Stimulated activated CD4-positive, alpha-beta T cell treated with anti-CD3 and anti-CD28 coated beads, Interleukin-1b, Interleukin-23, amount 100 ng/mL, for 48 hours (primary cell): ENCODE results near the gene FZR1.

Source experiments
- DNase-seq: peaks from one replicate; pipeline ENCODE4 v3.0.0-alpha.2; 2020

The FZR1 gene

DNA sequence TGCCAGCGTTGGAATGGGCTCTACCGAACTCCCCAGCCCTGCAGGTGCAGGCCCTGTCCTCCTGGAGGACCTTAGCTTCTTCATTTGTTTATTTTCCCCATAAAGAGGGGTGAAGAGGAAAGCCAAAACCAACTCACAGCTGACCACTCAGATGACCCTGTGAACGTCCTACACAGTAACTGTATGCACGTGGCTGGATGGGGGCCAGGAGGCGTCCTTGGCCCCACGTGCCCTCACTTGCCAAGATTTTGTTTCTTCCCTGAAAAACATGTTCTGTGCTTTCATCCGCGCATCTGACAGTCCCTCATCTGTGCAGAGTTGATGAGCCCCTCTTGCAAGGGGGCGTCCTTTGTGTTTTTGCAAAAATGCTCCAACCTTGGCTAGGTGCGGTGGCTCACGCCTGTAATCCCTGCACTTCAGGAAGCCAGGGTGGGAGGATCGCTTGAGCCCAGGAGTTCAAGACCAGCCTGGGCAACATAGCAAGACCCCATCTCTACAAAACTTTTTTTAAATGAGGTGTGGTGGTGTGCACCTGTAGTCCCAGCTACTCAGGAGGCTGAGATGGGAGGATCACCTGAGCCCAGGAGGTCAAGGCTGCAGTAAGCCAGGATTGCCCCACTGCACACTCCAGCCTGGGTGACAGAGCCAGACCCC, 27.6 kb downstream of the FZR1 start:
- DNase-seq = no peak

DNA sequence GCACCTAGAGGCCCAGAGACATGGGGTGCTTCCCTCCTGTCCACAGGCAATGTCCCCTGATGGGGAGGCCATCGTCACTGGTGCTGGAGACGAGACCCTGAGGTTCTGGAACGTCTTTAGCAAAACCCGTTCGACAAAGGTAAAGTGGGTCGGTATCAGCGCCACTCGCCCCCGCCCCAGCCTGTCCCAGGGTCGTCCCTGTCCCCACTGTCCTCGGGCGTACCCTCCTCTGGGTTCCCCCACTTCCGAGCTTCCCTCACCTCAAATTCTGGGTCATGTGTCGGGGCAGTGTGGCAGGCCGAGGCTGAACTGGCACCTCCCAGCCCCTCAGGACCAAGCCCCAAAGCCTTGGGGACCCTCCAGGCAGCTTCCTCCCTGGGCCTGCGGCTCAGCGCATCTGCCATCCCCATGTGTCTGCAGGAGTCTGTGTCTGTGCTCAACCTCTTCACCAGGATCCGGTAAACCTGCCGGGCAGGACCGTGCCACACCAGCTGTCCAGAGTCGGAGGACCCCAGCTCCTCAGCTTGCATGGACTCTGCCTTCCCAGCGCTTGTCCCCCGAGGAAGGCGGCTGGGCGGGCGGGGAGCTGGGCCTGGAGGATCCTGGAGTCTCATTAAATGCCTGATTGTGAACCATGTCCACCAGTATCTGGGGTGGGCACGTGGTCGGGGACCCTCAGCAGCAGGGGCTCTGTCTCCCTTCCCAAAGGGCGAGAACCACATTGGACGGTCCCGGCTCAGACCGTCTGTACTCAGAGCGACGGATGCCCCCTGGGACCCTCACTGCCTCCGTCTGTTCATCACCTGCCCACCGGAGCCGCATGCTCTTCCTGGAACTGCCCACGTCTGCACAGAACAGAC, 28.5 kb downstream of the FZR1 start:
- DNase-seq = no peak

- no peak for DNase-seq
Measured at GRCh38 chr19:3535235-3535535, 29.1 kb downstream of the FZR1 start.

DNA sequence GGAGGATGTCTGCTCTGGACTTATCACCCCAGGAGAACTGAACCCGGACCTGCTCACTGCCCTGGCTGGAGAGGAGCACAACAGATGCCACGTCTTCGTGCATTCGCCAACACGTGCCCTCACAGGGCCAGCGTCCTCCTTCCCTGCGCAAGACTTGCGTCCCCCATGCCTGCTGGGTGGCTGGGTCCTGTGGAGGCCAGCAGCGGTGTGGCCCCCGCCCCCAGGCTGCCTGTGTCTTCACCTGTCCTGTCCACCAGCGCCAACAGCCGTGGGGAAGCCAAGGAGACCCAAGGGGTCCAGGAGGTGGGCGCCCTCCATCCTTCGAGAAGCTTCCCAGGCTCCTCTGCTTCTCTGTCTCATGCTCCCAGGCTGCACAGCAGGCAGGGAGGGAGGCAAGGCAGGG, 29.5 kb downstream of the FZR1 start:
- no peak for DNase-seq

DNA sequence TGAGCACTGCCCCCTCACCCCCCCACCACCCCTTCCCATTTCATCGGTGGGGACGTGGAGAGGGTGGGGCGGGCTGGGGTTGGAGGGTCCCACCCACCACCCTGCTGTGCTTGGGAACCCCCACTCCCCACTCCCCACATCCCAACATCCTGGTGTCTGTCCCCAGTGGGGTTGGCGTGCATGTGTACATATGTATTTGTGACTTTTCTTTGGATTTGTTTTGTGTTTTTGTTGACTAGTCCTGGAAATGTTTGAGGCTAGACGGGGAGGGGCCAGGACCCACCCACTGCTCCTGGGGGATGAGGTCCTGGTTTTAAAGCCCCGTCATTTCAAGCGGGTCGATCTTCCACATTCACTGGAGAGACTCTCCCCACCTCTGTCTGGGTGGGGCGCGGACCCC, 29.9 kb downstream of the FZR1 start:
- no peak for DNase-seq

GRCh38 chr19:3536429-3537100, 30.5 kb downstream of the FZR1 start:
- no peak for DNase-seq

DNA sequence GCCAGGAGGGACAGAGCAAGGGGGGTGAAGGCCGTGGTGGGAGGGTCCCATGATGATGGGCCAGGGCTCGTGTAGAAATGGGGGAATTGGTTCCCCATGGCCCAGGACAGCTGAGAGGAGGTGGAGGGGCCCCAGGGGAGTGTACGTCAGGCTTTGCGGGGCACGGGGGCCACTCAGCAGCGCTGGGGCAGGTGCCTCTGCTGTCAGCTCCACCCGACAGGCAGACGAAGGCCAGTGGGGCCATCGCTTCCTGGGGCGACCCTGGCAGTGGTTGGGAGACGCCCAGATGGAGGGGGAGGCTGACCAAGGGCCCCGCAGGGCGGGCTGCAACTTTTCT, 31.0 kb downstream of the FZR1 start:
- DNase-seq = no peak

DNA sequence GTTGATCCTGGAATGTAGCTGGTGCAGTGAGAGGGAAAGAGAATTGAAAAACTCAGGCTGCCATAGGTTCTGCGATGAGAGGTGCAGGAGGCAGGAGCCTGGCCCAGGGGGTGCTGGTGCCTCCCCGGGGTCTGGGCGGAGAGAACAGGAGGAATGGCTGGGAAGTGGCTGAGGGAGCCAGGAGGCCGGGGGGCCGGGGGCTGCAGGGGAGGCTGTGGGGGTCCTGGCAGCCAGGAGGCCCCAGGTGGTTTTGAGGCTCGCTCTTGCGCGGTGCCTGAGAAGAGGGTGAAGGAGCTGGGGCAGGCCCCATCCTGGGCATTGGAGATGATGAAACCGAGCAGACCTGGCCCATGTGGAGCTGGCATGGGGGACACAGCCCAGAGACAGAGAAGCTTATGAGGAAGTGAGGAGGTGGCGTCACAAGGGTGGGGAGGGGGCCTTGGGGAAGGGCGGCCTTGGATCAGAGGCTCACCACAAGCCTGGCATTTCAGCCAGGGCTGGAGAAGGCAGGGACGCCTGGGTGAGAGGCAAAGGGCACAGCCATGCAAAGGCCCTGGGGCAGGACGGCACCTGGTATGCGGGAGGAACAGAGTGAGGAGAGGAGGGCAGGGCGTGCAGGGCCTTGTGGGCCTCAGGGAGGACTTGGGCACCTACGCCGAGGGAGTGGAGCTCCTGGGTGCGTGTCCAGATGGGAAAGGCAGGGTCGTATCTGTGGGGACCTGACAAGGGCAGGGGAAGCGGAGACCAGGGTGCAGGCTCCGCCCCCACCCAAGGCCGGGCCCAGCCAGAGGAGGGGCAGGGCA, 31.5 kb downstream of the FZR1 start:
- no peak for DNase-seq

GRCh38 chr19:3538258-3538929, 32.3 kb downstream of the FZR1 start:
- no peak for DNase-seq

DNA sequence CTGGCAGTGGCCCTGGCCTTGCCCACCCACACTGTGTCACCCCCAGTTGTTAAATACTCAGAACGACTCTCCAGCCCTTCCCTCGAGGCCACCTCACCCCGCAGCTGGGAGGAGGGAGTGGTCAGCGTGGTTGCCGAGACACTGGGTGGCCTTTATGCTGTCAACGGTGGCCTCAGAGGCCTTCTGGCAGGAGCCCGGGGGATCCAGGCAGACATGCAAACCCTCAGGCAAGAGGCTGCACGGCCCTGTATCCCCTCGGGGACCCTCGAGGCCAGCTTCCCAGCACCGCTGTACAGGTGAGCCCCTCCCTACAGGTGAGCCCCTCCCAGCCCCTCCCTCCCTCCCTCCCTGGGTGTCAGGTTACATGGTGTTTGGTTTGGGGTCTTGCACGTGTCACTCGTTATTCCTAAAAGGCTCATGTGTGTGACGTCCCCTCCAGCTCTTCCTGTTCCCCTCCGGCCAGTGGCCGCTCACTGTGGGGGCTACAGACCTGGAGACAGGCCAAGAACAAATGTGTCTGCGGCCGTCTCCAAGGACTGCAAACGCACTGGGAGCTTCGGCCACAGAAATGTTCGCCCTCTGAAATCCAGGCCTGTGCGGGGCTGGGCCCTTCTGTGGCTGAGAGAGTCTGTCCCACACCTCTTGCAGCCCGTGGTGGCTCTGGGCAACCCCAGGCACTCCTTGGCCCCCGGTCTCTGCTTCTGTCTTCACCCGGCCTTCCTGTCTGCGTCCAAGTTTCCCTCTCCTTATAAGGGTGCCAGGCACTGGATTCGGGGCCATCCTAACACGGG, 33.0 kb downstream of the FZR1 start, which contains the start of gene TEKTIP1:
Gene TEKTIP1 (plus strand): TSS at position 210 of the 791 bp plus-strand sequence. CDS start 4 bp downstream, at position 214.
- no peak for DNase-seq

GRCh38 chr19:3539756-3540118, 33.6 kb downstream of the FZR1 start:
- no peak for DNase-seq

GRCh38 chr19:3543150-3544057, 37.3 kb downstream of the FZR1 start:
- no peak for DNase-seq

GRCh38 chr19:3544058-3544376, 37.9 kb downstream of the FZR1 start:
- DNase-seq = no peak

- DNase-seq = peak; percentile 76
Measured at GRCh38 chr19:3544742-3545668, 38.9 kb downstream of the FZR1 start.

DNA sequence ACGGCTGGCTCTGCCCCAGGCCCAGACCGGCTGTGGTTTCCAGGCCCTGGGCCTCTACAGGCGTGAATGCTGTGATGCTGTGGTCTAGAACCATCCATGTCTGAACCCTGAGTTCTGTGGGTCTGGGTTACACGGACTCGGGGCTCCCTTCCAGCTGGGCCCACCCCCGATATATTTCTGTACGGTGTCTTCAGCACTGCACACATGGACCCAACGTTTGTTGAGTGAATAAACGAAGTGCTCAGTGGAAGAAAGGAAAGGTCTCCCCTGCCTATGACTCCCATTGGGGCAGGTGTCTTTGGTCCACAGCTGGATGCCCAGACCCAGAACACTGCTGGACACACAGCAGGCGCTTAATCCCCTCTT, 39.5 kb downstream of the FZR1 start:
- no peak for DNase-seq

GRCh38 chr19:3546119-3546518, 40.0 kb downstream of the FZR1 start:
- no peak for DNase-seq

DNA sequence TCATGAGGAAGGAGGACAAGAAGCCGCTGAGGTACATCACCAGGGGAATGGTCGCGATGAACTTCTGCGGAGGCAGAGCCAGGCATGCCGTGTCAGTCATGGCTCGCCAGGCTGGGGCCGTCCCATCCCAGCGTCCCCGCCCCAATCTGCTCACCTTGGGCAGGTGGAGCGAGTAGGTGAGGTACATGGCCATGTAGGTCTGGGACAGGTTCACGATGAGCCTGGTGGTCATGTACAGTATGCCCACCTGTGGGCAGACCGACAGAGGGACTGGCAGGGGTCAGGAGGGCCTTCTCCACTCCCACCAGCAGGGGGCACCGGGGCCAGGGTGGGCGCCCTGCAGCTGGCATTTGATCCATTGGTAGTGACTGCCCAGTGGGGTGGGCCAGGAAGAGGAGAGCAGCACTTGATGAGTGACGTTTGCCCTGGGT, 41.2 kb downstream of the FZR1 start:
- DNase-seq = peak; percentile 32

- no peak for DNase-seq
Measured at GRCh38 chr19:3547767-3548282, 41.7 kb downstream of the FZR1 start.

DNA sequence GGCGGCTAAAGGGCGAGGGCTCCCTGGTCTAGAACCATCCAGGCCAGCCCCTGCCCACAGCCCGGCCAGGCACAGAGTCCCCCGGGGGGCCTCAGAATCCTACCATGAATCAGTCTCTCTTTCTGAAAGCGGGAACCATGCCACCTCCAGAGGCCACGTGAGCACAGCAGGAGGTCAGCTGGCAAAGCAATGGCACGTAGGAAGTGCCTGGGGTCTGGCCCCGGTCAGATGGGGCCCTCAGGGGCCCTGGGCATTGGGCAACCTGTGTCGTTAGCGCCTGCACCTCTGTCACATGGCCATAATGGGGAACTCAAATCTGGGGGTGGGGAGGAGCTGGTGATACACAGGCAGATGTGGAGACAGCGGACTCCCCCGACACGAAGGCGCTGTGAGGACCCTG, 42.5 kb downstream of the FZR1 start:
- DNase-seq = no peak

DNA sequence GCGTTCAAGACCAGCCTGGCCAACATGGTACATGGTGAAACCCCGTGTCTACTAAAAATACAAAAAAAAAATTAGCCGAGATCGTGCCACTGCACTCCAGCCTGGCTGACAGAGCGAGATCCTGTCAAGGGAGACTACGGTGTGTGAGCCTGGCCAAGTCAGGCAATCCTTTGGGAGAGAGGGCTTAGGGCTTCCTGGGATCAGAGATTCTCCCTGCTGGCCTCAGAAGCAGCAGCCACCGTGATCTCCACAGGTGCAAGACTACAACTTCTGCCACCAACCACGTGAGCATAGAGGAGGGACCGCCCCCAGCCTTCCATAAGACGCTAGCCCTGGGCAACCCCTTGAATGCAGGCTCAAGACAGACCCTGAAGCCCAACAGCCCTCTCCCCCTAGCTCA, 43.7 kb downstream of the FZR1 start:
- no peak for DNase-seq
